Keratinocyte (primary cell): ENCODE measurements around the gene OPN1LW. TPM values are rescaled to one million over a fixed set of nuclear protein-coding genes. Genes with fewer than 3 reads are reported as not detected.

Source experiments
- polyA plus RNA-seq, 5 experiments: library from polyadenylated mRNA; depleted of rRNA in 3 of 5; stranded (reverse) in 3 of 5; stranded (forward) in 1 of 5; unstranded in 1 of 5; fragments of >200 nt; gene quantifications; 1 replicate in 1 of 5; 2 replicates in 3 of 5; 3 replicates in 1 of 5; pipeline versions ENCODE4 v1.2.1 to v1.2.3, GENCODE V29; 2011 to 2012; ENCODE audit warnings: missing spikeins in 2 of 5, low read depth in 1 of 5, low replicate concordance in 1 of 5

Gene OPN1LW
- polyA plus RNA-seq, 1 donor (not counting 4 experiments of a cell fraction or from before 2014, with no cell fraction given) = not detected

Other genes with a start within 250 kb of the OPN1LW start
- gene AVPR2, start 239.6 kb upstream of the OPN1LW start, polyA plus RNA-seq = not detected in 3 replicates
- 0.35 to 0.66 TPM (median 0.55 TPM) in 3 replicates for gene ARHGAP4, start 218.0 kb upstream of the OPN1LW start, polyA plus RNA-seq
- 103 to 149 TPM (median 112 TPM) in 3 replicates for gene NAA10, start 209.2 kb upstream of the OPN1LW start, polyA plus RNA-seq
- gene RENBP, start 199.6 kb upstream of the OPN1LW start, polyA plus RNA-seq = 0.08 to 0.40 TPM (median 0.16 TPM) in 3 replicates
- gene HCFC1, start 172.4 kb upstream of the OPN1LW start, polyA plus RNA-seq = 2.7 to 7.0 TPM (median 3.0 TPM) in 3 replicates
- 6.6 to 13.1 TPM (median 7.5 TPM) in 3 replicates for gene TMEM187, start 171.5 kb upstream of the OPN1LW start, polyA plus RNA-seq
- gene IRAK1, start 124.3 kb upstream of the OPN1LW start, polyA plus RNA-seq = 41.5 to 70.1 TPM (median 65.5 TPM) in 3 replicates
- gene MECP2, start 46.5 kb upstream of the OPN1LW start, polyA plus RNA-seq = 7.2 to 12.4 TPM (median 9.9 TPM) in 3 replicates
- not detected in 3 replicates for gene OPN1MW, start 38.4 kb downstream of the OPN1LW start, polyA plus RNA-seq
- not detected in 3 replicates for gene OPN1MW2, start 75.5 kb downstream of the OPN1LW start, polyA plus RNA-seq
- not detected in 3 replicates for gene OPN1MW3, start 113.3 kb downstream of the OPN1LW start, polyA plus RNA-seq
- gene TEX28, start 150.9 kb downstream of the OPN1LW start, polyA plus RNA-seq = not detected in 3 replicates
- not detected in 3 replicates for gene TKTL1, start 151.6 kb downstream of the OPN1LW start, polyA plus RNA-seq
- gene FLNA, start 230.4 kb downstream of the OPN1LW start, polyA plus RNA-seq = 245 to 536 TPM (median 343 TPM) in 3 replicates
- 32.7 to 65.5 TPM (median 36.9 TPM) in 3 replicates for gene EMD, start 235.1 kb downstream of the OPN1LW start, polyA plus RNA-seq